ENCODE results near the gene ARID5B.

The ARID5B gene

GRCh38 chr10:61869774-61870525 is 31.5 kb upstream of the ARID5B start:
- H3K4me3 ChIP-seq (ENCODE audit: low read depth, low read length) = no peak overlapping the region
- H4K91ac ChIP-seq (ENCODE audit: low read depth, low read length) = no peak overlapping the region
- no peak overlapping the region for H3K27ac ChIP-seq (ENCODE audit: low read depth, low read length)
- H3K36me3 ChIP-seq (ENCODE audit: control insufficient read depth in 1 of 2, insufficient read depth in 2 of 2, low read length in 2 of 2) = no peaks in the 10 kb centered on the region
- no peak overlapping the region for H3K14ac ChIP-seq (ENCODE audit: low read length)
- H3K4me2 ChIP-seq (ENCODE audit: low read length) = no peak overlapping the region
- no peaks in the 10 kb centered on the region for H3K79me1 ChIP-seq (ENCODE audit: low read length)
- no peak overlapping the region for H3K23ac ChIP-seq (ENCODE audit: low read length)
- WGBS (ENCODE audit: extremely low coverage, insufficient coverage, insufficient read length) = no CpG with 5 or more reads among the region's 6 CpGs
- no peak overlapping the region for H2BK120ac ChIP-seq (ENCODE audit: insufficient read depth, low read length, poor library complexity)
- no peak overlapping the region for H3K9ac ChIP-seq (ENCODE audit: low read length)
- H3K4ac ChIP-seq (ENCODE audit: low read depth, low read length) = no peak overlapping the region
- H4K12ac ChIP-seq (ENCODE audit: low read depth, low read length) = no peak overlapping the region
- H2BK5ac ChIP-seq (ENCODE audit: low read depth, low read length, poor library complexity) = no peak overlapping the region
- no peaks in the 10 kb centered on the region for H3K9me3 ChIP-seq (ENCODE audit: insufficient read depth, low read depth, low read length)
- no peaks in the 10 kb centered on the region for H3K27me3 ChIP-seq (ENCODE audit: insufficient read depth, low read length)
- H2AK5ac ChIP-seq (ENCODE audit: low read length) = no peak overlapping the region
- H4K8ac ChIP-seq (ENCODE audit: low read depth, low read length) = no peak overlapping the region
- no peaks in the 10 kb centered on the region for H3K79me2 ChIP-seq (ENCODE audit: control insufficient read depth, insufficient read depth, low read length, poor library complexity)
- H2AFZ ChIP-seq (ENCODE audit: insufficient read depth, low read length, poor library complexity) = no peak overlapping the region
- DNase-seq = no peak
- no peak overlapping the region for H2BK12ac ChIP-seq (ENCODE audit: low read length)
- no peaks in the 10 kb centered on the region for H3K4me1 ChIP-seq (ENCODE audit: control insufficient read depth in 1 of 2, insufficient read depth in 2 of 2, low read length in 2 of 2)
- no peak overlapping the region for H3K18ac ChIP-seq (ENCODE audit: low read length)

- Histone ChIP-seq H2BK12ac (ENCODE audit: low read length) (no peak overlapping the region), H3K79me1 (ENCODE audit: low read length) (no peaks in the 10 kb centered on the region), H3K27me3 (ENCODE audit: insufficient read depth, low read length) (no peaks in the 10 kb centered on the region), H3K18ac (ENCODE audit: low read length) (no peak overlapping the region), H3K36me3 (ENCODE audit: control insufficient read depth in 1 of 2, insufficient read depth in 2 of 2, low read length in 2 of 2) (no peaks in the 10 kb centered on the region), H2BK120ac (ENCODE audit: insufficient read depth, low read length, poor library complexity) (no peak overlapping the region), H4K12ac (ENCODE audit: low read depth, low read length) (no peak overlapping the region), H2AK5ac (ENCODE audit: low read length) (no peak overlapping the region), H3K4ac (ENCODE audit: low read depth, low read length) (no peak overlapping the region), H3K4me3 (ENCODE audit: low read depth, low read length) (no peak overlapping the region), H3K23ac (ENCODE audit: low read length) (no peak overlapping the region), H4K91ac (ENCODE audit: low read depth, low read length) (no peak overlapping the region), H3K4me1 (ENCODE audit: control insufficient read depth in 1 of 2, insufficient read depth in 2 of 2, low read length in 2 of 2) (no peaks in the 10 kb centered on the region), H3K27ac (ENCODE audit: low read depth, low read length) (no peak overlapping the region), H3K9ac (ENCODE audit: low read length) (no peak overlapping the region), H4K8ac (ENCODE audit: low read depth, low read length) (no peak overlapping the region), H2AFZ (ENCODE audit: insufficient read depth, low read length, poor library complexity) (no peak overlapping the region), H3K79me2 (ENCODE audit: control insufficient read depth, insufficient read depth, low read length, poor library complexity) (no peaks in the 10 kb centered on the region), H3K14ac (ENCODE audit: low read length) (no peak overlapping the region), H2BK5ac (ENCODE audit: low read depth, low read length, poor library complexity) (no peak overlapping the region), H3K4me2 (ENCODE audit: low read length) (no peak overlapping the region), H3K9me3 (ENCODE audit: insufficient read depth, low read depth, low read length) (no peaks in the 10 kb centered on the region)
- no peak for DNase-seq
- WGBS (ENCODE audit: extremely low coverage, insufficient coverage, insufficient read length) = no CpG with 5 or more reads among the region's 3 CpGs
These were observed 31.0 kb upstream of the ARID5B start for GRCh38 chr10:61870526-61870895.

GRCh38 chr10:61871487-61871886 is 30.0 kb upstream of the ARID5B start:
- Histone ChIP-seq H2BK12ac (ENCODE audit: low read length) (no peak overlapping the region), H4K12ac (ENCODE audit: low read depth, low read length) (no peak overlapping the region), H3K4me2 (ENCODE audit: low read length) (no peak overlapping the region), H3K18ac (ENCODE audit: low read length) (no peak overlapping the region), H2AK5ac (ENCODE audit: low read length) (no peak overlapping the region), H3K23ac (ENCODE audit: low read length) (no peak overlapping the region), H3K14ac (ENCODE audit: low read length) (no peak overlapping the region), H2BK120ac (ENCODE audit: insufficient read depth, low read length, poor library complexity) (no peak overlapping the region), H3K79me2 (ENCODE audit: control insufficient read depth, insufficient read depth, low read length, poor library complexity) (no peaks in the 10 kb centered on the region), H3K9me3 (ENCODE audit: insufficient read depth, low read depth, low read length) (no peaks in the 10 kb centered on the region), H3K27ac (ENCODE audit: low read depth, low read length) (no peak overlapping the region), H3K4me3 (ENCODE audit: low read depth, low read length) (no peak overlapping the region), H2AFZ (ENCODE audit: insufficient read depth, low read length, poor library complexity) (no peak overlapping the region), H4K8ac (ENCODE audit: low read depth, low read length) (no peak overlapping the region), H3K36me3 (ENCODE audit: control insufficient read depth in 1 of 2, insufficient read depth in 2 of 2, low read length in 2 of 2) (no peaks in the 10 kb centered on the region), H3K27me3 (ENCODE audit: insufficient read depth, low read length) (no peaks in the 10 kb centered on the region), H2BK5ac (ENCODE audit: low read depth, low read length, poor library complexity) (no peak overlapping the region), H3K4ac (ENCODE audit: low read depth, low read length) (no peak overlapping the region), H3K4me1 (ENCODE audit: control insufficient read depth in 1 of 2, insufficient read depth in 2 of 2, low read length in 2 of 2) (no peaks in the 10 kb centered on the region), H4K91ac (ENCODE audit: low read depth, low read length) (no peak overlapping the region), H3K9ac (ENCODE audit: low read length) (no peak overlapping the region), H3K79me1 (ENCODE audit: low read length) (no peaks in the 10 kb centered on the region)
- DNase-seq = no peak
- no CpG with 5 or more reads among the region's 6 CpGs for WGBS (ENCODE audit: extremely low coverage, insufficient coverage, insufficient read length)

GRCh38 chr10:61877887-61878739 is 23.4 kb upstream of the ARID5B start:
- Histone ChIP-seq H2AFZ (ENCODE audit: insufficient read depth, low read length, poor library complexity) (no peak overlapping the region), H3K9ac (ENCODE audit: low read length) (no peak overlapping the region), H4K91ac (ENCODE audit: low read depth, low read length) (no peak overlapping the region), H3K9me3 (ENCODE audit: insufficient read depth, low read depth, low read length) (no peaks in the 10 kb centered on the region), H3K18ac (ENCODE audit: low read length) (no peak overlapping the region), H3K4me2 (ENCODE audit: low read length) (no peak overlapping the region), H3K4ac (ENCODE audit: low read depth, low read length) (no peak overlapping the region), H2BK120ac (ENCODE audit: insufficient read depth, low read length, poor library complexity) (no peak overlapping the region), H2BK5ac (ENCODE audit: low read depth, low read length, poor library complexity) (no peak overlapping the region), H3K79me2 (ENCODE audit: control insufficient read depth, insufficient read depth, low read length, poor library complexity) (no peaks in the 10 kb centered on the region), H3K27me3 (ENCODE audit: insufficient read depth, low read length) (no peaks in the 10 kb centered on the region), H2BK12ac (ENCODE audit: low read length) (no peak overlapping the region), H4K12ac (ENCODE audit: low read depth, low read length) (no peak overlapping the region), H3K14ac (ENCODE audit: low read length) (no peak overlapping the region), H3K4me3 (ENCODE audit: low read depth, low read length) (no peak overlapping the region), H4K8ac (ENCODE audit: low read depth, low read length) (no peak overlapping the region), H2AK5ac (ENCODE audit: low read length) (no peak overlapping the region), H3K4me1 (ENCODE audit: control insufficient read depth in 1 of 2, insufficient read depth in 2 of 2, low read length in 2 of 2) (no peaks in the 10 kb centered on the region), H3K36me3 (ENCODE audit: control insufficient read depth in 1 of 2, insufficient read depth in 2 of 2, low read length in 2 of 2) (no peaks in the 10 kb centered on the region), H3K23ac (ENCODE audit: low read length) (no peak overlapping the region), H3K27ac (ENCODE audit: low read depth, low read length) (no peak overlapping the region), H3K79me1 (ENCODE audit: low read length) (no peaks in the 10 kb centered on the region)
- WGBS (ENCODE audit: extremely low coverage, insufficient coverage, insufficient read length) = no CpG with 5 or more reads among the region's 11 CpGs
- DNase-seq = no peak
